ENCODE results near the gene CDYL2.

- TF ChIP-seq EZH2 (IDR thresholded peaks at IDR 0.05; ENCODE audit: borderline replicate concordance, low read depth, low read length, severe bottlenecking) (no peak), POLR2AphosphoS5 (IDR thresholded peaks at IDR 0.05; ENCODE audit: insufficient read depth, low read depth, low read length) (no peak)
These were observed 40.0 kb upstream of the CDYL2 start for GRCh38 chr16:80844395-80844794.
